ENCODE results near the gene MCM9. TPM values are rescaled to one million over a fixed set of nuclear protein-coding genes. Genes with fewer than 3 reads are reported as not detected.

Gene MCM9
- total and polyA plus RNA-seq, 2 of the 13 experiments (the other 11 are each of a cell fraction or from before 2014, with no cell fraction given): 3.8 to 17.2 TPM

DNA sequence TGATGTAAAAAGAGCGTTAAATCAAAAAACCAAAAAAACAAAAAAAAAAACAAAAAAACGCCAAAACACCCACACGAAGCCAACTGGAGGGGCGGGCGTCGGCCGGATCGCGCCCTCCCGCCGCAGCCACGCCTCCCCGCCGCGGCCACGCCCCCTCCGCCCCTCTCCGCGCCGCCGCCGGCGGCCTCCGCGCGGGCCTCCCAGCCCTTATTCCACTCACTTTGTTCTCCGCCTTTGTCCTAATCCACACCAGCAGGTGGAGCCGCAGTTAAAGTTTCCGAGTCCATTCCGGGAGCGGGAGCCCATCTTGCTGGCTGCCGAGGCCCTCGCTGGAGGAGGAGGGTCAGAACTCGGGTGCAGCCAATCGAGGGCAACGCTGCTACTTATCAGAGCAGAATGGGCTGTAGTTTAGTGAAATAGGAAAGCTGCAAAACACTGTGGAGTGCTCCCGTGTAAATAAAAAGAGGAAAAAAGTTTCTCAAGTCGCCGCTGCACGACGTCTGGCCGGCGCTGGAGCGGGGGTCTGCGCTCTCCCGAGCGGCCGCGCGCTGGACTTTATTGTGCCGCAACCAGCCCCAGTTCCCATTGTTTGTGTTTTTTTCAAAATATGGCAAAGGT is 41.0 kb downstream of the MCM9 start, which contains the start of gene ASF1A (continued):
- TF ChIP-seq ZNF646 (CRISPR knock-in tag; IDR thresholded peaks at IDR 0.05) (no peak), ELF3 (CRISPR knock-in tag; IDR thresholded peaks at IDR 0.05) (peak; percentile 64), KDM3A (CRISPR knock-in tag; IDR thresholded peaks at IDR 0.05; ENCODE audit: low read depth) (peak; percentile 88), SOX13 (IDR thresholded peaks at IDR 0.05) (no peak), SOX13 (CRISPR knock-in tag; conservative IDR thresholded peaks at IDR 0.05 in 1 of 2, IDR thresholded peaks at IDR 0.05 in 1 of 2) (peak in 1 of 2 experiments; percentile 87; a peak in 2 of 4 replicates), ZNF558 (CRISPR knock-in tag; IDR thresholded peaks at IDR 0.05; ENCODE audit: borderline replicate concordance) (peak; percentile 83; the same call in 1 of the 2 replicates), ZNF33A (CRISPR knock-in tag; IDR thresholded peaks at IDR 0.05; ENCODE audit: borderline replicate concordance) (peak; percentile 76; the same call in 1 of the 2 replicates), TFDP1 (CRISPR knock-in tag; IDR thresholded peaks at IDR 0.05; ENCODE audit: borderline replicate concordance) (peak; percentile 79; the same call in 1 of the 2 replicates), SRSF4 (IDR thresholded peaks at IDR 0.05; ENCODE audit: low read depth, low read length, poor library complexity, severe bottlenecking) (no peak), CHD4 (IDR thresholded peaks at IDR 0.05; ENCODE audit: borderline replicate concordance, low read length) (no peak), FOXA3 (CRISPR knock-in tag; IDR thresholded peaks at IDR 0.05) (peak; percentile 59), SALL2 (CRISPR knock-in tag; IDR thresholded peaks at IDR 0.05) (0 out of 2 replicates have a peak, but pooled peaks have one; percentile 19), DDIT3 (CRISPR knock-in tag; IDR thresholded peaks at IDR 0.05) (no peak), DMAP1 (CRISPR knock-in tag; IDR thresholded peaks at IDR 0.05) (peak; percentile 65; the same call in 1 of the 2 replicates)
- TF ChIP-seq, protein P1, sequence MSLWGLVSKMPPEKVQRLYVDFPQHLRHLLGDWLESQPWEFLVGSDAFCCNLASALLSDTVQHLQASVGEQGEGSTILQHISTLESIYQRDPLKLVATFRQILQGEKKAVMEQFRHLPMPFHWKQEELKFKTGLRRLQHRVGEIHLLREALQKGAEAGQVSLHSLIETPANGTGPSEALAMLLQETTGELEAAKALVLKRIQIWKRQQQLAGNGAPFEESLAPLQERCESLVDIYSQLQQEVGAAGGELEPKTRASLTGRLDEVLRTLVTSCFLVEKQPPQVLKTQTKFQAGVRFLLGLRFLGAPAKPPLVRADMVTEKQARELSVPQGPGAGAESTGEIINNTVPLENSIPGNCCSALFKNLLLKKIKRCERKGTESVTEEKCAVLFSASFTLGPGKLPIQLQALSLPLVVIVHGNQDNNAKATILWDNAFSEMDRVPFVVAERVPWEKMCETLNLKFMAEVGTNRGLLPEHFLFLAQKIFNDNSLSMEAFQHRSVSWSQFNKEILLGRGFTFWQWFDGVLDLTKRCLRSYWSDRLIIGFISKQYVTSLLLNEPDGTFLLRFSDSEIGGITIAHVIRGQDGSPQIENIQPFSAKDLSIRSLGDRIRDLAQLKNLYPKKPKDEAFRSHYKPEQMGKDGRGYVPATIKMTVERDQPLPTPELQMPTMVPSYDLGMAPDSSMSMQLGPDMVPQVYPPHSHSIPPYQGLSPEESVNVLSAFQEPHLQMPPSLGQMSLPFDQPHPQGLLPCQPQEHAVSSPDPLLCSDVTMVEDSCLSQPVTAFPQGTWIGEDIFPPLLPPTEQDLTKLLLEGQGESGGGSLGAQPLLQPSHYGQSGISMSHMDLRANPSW (CRISPR knock-in tag; IDR thresholded peaks at IDR 0.05; ENCODE audit: borderline replicate concordance): 0 out of 2 replicates have a peak, but pooled peaks have one; percentile 14
